ENCODE results near the gene SLC39A1. TPM values are rescaled to one million over a fixed set of nuclear protein-coding genes. Genes with fewer than 3 reads are reported as not detected.

Gene SLC39A1
- total and polyA plus RNA-seq, 2 of the 4 experiments (the other 2 are of a cell fraction): 89.1 to 97.7 TPM

- CTCF ChIA-PET: interaction anchor here (1.3 kb wide), 1 partner anchor 10 kb away, joined by 3 read pairs; the partner anchor contains the start of gene DENND4B
- peak overlapping the region; percentile 92 for H3K27ac ChIP-seq (ENCODE audit: insufficient read depth, low read length)
- in situ Hi-C loops (cut with MboI; ENCODE audit: low sequenced_read_pairs): loop anchor here (25.0 kb wide), 1 partner anchor 420 kb away; the partner anchor contains the start of genes S100A3, S100A4, S100A5 and S100A6
Measured at GRCh38 chr1:153956997-153957715, 6.2 kb downstream of the SLC39A1 start.

More at GRCh38 chr1:153956997-153957715, 6.2 kb downstream of the SLC39A1 start:
- peaks cover 41% of the 10 kb centered on the region for H4K20me1 ChIP-seq (ENCODE audit: insufficient read depth, low read length)
- peak overlapping the region; percentile 100 for H3K4me2 ChIP-seq (ENCODE audit: low read depth, low read length)
- peaks cover 27 to 77% of the 10 kb centered on the region in 2 experiments for H3K79me1 ChIP-seq (ENCODE audit: low read depth in 1 of 2, low read length in 2 of 2)
- peak overlapping the region; percentile 92 for H3K9ac ChIP-seq (ENCODE audit: low read depth, low read length)
- dilution Hi-C loops (cut with HindIII; ENCODE audit: low sequenced_read_pairs, unreplicated experiment) (no loop called here), intact Hi-C loops (cut with micrococcal nuclease) (no loop called here)
- no peaks in the 10 kb centered on the region for H3K9me3 ChIP-seq (ENCODE audit: control insufficient read depth, insufficient read depth, low read length)
- TF ChIP-seq NFE2L2 (IDR thresholded peaks at IDR 0.05; ENCODE audit: low read depth, low read length) (no peak), BHLHE40 (IDR thresholded peaks at IDR 0.05; ENCODE audit: low read depth, low read length) (no peak), MAFK (IDR thresholded peaks at IDR 0.05; ENCODE audit: low read depth, low read length) (no peak), CEBPB (IDR thresholded peaks at IDR 0.05; ENCODE audit: low read depth, low read length) (no peak), RCOR1 (IDR thresholded peaks at IDR 0.05; ENCODE audit: insufficient replicate concordance, low read length) (no peak), CHD1 (IDR thresholded peaks at IDR 0.05; ENCODE audit: low read depth, low read length) (no peak), POLR2A (IDR thresholded peaks at IDR 0.05; ENCODE audit: low read depth, low read length) (no peak), MXI1 (IDR thresholded peaks at IDR 0.05; ENCODE audit: borderline replicate concordance, low read depth, low read length) (no peak), RAD21 (IDR thresholded peaks at IDR 0.05; ENCODE audit: low read length) (no peak), FOS (IDR thresholded peaks at IDR 0.05; ENCODE audit: low read depth, low read length) (no peak)
- TF ChIP-seq, protein P1, sequence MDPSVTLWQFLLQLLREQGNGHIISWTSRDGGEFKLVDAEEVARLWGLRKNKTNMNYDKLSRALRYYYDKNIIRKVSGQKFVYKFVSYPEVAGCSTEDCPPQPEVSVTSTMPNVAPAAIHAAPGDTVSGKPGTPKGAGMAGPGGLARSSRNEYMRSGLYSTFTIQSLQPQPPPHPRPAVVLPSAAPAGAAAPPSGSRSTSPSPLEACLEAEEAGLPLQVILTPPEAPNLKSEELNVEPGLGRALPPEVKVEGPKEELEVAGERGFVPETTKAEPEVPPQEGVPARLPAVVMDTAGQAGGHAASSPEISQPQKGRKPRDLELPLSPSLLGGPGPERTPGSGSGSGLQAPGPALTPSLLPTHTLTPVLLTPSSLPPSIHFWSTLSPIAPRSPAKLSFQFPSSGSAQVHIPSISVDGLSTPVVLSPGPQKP (IDR thresholded peaks at IDR 0.05; ENCODE audit: borderline replicate concordance, low read depth, low read length): no peak
- H3K36me3 ChIP-seq (ENCODE audit: control insufficient read depth, insufficient read depth, low read length): peaks cover 34% of the 10 kb centered on the region
- H2BK120ac ChIP-seq (ENCODE audit: low read depth, low read length): no peak overlapping the region
- ATAC-seq (ENCODE audit: low read depth) (no peak), DNase-seq (no peak)
- BruUV-seq (replicated peaks): no TSS peak
- H3K9me1 ChIP-seq (ENCODE audit: insufficient read depth, low read length): peaks cover 24% of the 10 kb centered on the region
- H2BK5ac ChIP-seq (ENCODE audit: low read depth, low read length, poor library complexity, severe bottlenecking): peak overlapping the region; percentile 71
- peak overlapping the region; percentile 85 for H3K4ac ChIP-seq (ENCODE audit: low read depth, low read length)
- peak overlapping the region; percentile 78 for H3K4me3 ChIP-seq (ENCODE audit: insufficient read depth, low read depth, low read length)
- H4K5ac ChIP-seq (ENCODE audit: low read depth, low read length): no peak overlapping the region
- peak overlapping the region; percentile 44; the same call in 1 of the 2 replicates for H4K91ac ChIP-seq (ENCODE audit: insufficient read depth, low read depth, low read length)
- H3K4me1 ChIP-seq (ENCODE audit: control insufficient read depth, insufficient read depth, low read length): peaks cover 13% of the 10 kb centered on the region
- H3K18ac ChIP-seq (ENCODE audit: low read depth, low read length): no peak overlapping the region
- peak overlapping the region; percentile 61; the same call in 1 of the 2 replicates for H3K56ac ChIP-seq (ENCODE audit: extremely low read depth, insufficient read depth, low read length)
- POLR2A ChIA-PET (ENCODE audit: unreplicated experiment): interaction anchor here (0.9 kb wide), 1 partner anchor 33 kb away, joined by 4 read pairs; no protein-coding TSS in a partner anchor
- peak overlapping the region; percentile 97 for H3K23ac ChIP-seq (ENCODE audit: low read depth, low read length)
- peak overlapping the region; percentile 86 for H2AFZ ChIP-seq (replicated peaks; ENCODE audit: low read length, poor library complexity)
- peak overlapping the region; percentile 98 for H3K14ac ChIP-seq (replicated peaks; ENCODE audit: low read depth, low read length)
- H3K27me3 ChIP-seq (ENCODE audit: control insufficient read depth, insufficient read depth, low read length): no peaks in the 10 kb centered on the region
- H2BK15ac ChIP-seq (ENCODE audit: low read depth, low read length): no peak overlapping the region
- no peak overlapping the region for H2BK20ac ChIP-seq (ENCODE audit: low read depth, low read length)
- WGBS, 2 experiments (ENCODE audit: extremely low coverage in 2 of 2, insufficient read length in 1 of 2): 80% methylated on average over 1 of the region's 6 CpGs; no CpG with 5 or more reads in 1 of the 2 experiments
- H2AK5ac ChIP-seq (ENCODE audit: low read depth, low read length): peak overlapping the region; percentile 92; the same call in 1 of the 2 replicates
- H2AK9ac ChIP-seq (replicated peaks; ENCODE audit: low read depth, low read length, poor library complexity): peak overlapping the region; percentile 32
- peak overlapping the region; percentile 19 to 67 for H4K8ac ChIP-seq (ENCODE audit: low read depth in 2 of 2, low read length in 2 of 2)
